GM10248 (cell line): Measurements from ENCODE around the gene PRG2.

ENCODE experiments used
- CTCF ChIA-PET: fragments of 300-600 bp; sonication (Branson Sonifier 250); formaldehyde crosslinking; extraction: SDS; loops from one replicate; lab custom pipeline; 2021; ENCODE audit warnings: antibody characterized with exemption; lab: Yijun Ruan, JAX
- POLR2A ChIA-PET: fragments of 350-650 bp; sonication (Branson Sonifier 250); formaldehyde crosslinking; extraction: SDS; loops from one replicate; lab custom pipeline; 2020; ENCODE audit warnings: antibody characterized with exemption; lab: Yijun Ruan, JAX
- DNase-seq: peaks from one replicate; pipeline ENCODE4 v3.0.0; 2012; ENCODE audit errors: extremely low spot score
- CTCF ChIP-seq: IDR thresholded peaks from 2 replicates; pipeline ENCODE4 v1.5.1; 2012; ENCODE audit warnings: mild to moderate bottlenecking, low read depth; ENCODE audit errors: extremely low read depth, missing control alignments, control extremely low read depth

PRG2 gene

GRCh38 chr11:57387289-57388030 is 3.0 kb downstream of the PRG2 start:
- TF ChIP-seq CTCF, result no peak
- no peak for DNase-seq
- ChIA-PET CTCF (interaction anchor here (1.1 to 1.8 kb wide), 3 partner anchors 16 to 106 kb away, joined by 3 to 4 read pairs (median 3); no protein-coding TSS in a partner anchor), POLR2A (no interaction called here)

GRCh38 chr11:57386178-57386940 is 4.1 kb downstream of the PRG2 start:
- no peak for DNase-seq

GRCh38 chr11:57380975-57381374 is 9.5 kb downstream of the PRG2 start, which contains the start of gene PRG3:
Gene PRG3, minus strand, starts transcription at chr11:57381150. Its CDS starts 442 bp downstream, at chr11:57380708.
- ChIA-PET CTCF (interaction anchor here (1.0 to 2.6 kb wide), 4 partner anchors 18 to 77 kb away, joined by 3 to 6 read pairs (median 4); no protein-coding TSS in a partner anchor), POLR2A (no interaction called here)
- TF ChIP-seq CTCF, result no peak
- no peak for DNase-seq

More at GRCh38 chr11:57386178-57386940, 4.1 kb downstream of the PRG2 start:
- no peak for TF ChIP-seq CTCF
- ChIA-PET POLR2A (no interaction called here), CTCF (interaction anchor here (1.1 to 1.2 kb wide), 2 partner anchors 15 to 40 kb away, joined by 3 read pairs; no protein-coding TSS in a partner anchor)

GRCh38 chr11:57379732-57380131 is 10.7 kb downstream of the PRG2 start:
- POLR2A ChIA-PET, result interaction anchor here (0.6 to 0.7 kb wide), 2 partner anchors 15 to 24 kb away, joined by 3 read pairs; no protein-coding TSS in a partner anchor
- no peak for DNase-seq
- no peak for TF ChIP-seq CTCF
- CTCF ChIA-PET, result interaction anchor here (1.1 to 2.0 kb wide), 3 partner anchors 9 to 20 kb away, joined by 3 to 5 read pairs (median 4); no protein-coding TSS in a partner anchor

- TF ChIP-seq CTCF, result no peak
- DNase-seq, result no peak
- ChIA-PET POLR2A (interaction anchor here (0.5 to 0.6 kb wide), 2 partner anchors 22 to 67 kb away, joined by 5 read pairs; no protein-coding TSS in a partner anchor), CTCF (interaction anchor here (1.4 to 2.0 kb wide), 3 partner anchors 15 to 32 kb away, joined by 3 to 5 read pairs (median 3); no protein-coding TSS in a partner anchor)
Measured at GRCh38 chr11:57378186-57378585, 12.3 kb downstream of the PRG2 start.

- POLR2A ChIA-PET, result no interaction called here
- CTCF ChIA-PET, result interaction anchor here (1.4 to 1.5 kb wide), 2 partner anchors 16 to 31 kb away, joined by 3 read pairs; no protein-coding TSS in a partner anchor
- no peak for DNase-seq
- TF ChIP-seq CTCF, result no peak
Measured at GRCh38 chr11:57377107-57377506, 13.3 kb downstream of the PRG2 start.
